Activated T-helper 17 cell treated with anti-CD3 and anti-CD28 coated beads, Interleukin-2, amount 50 U/mL, for 72 hours (primary cell): ENCODE results near the gene TMF1. TPM values are rescaled to one million over a fixed set of nuclear protein-coding genes. Genes with fewer than 3 reads are reported as not detected.

Experiments used
- ATAC-seq: fragments of 150-1000 bp; cut with Tn5 transposase; replicated peaks from 2 replicates; pipeline ENCODE4 v1.10.0; 2021; ENCODE audit warnings: mild to moderate bottlenecking, moderate library complexity
- H3K27ac Mint-ChIP-seq: one replicate; pipeline ENCODE4 v1.8.0; 2022; ENCODE audit warnings: mixed read lengths
- H3K27me3 Mint-ChIP-seq: one replicate; pipeline ENCODE4 v1.8.0; 2022; ENCODE audit warnings: mixed read lengths
- H3K36me3 Mint-ChIP-seq: one replicate; pipeline ENCODE4 v1.8.0; 2022; ENCODE audit warnings: low read depth, mild to moderate bottlenecking, mixed read lengths
- H3K4me1 Mint-ChIP-seq: one replicate; pipeline ENCODE4 v1.8.0; 2022; ENCODE audit warnings: mixed read lengths
- H3K4me3 Mint-ChIP-seq: one replicate; pipeline ENCODE4 v1.8.0; 2022; ENCODE audit warnings: mild to moderate bottlenecking, mixed read lengths
- H3K9me3 Mint-ChIP-seq: one replicate; pipeline ENCODE4 v1.8.0; 2022; ENCODE audit warnings: mixed read lengths
- total RNA-seq, 2 donors: library from RNA; stranded (reverse); gene quantifications; one replicate each; pipeline ENCODE4 v1.2.3, GENCODE V29; 2022

The TMF1 gene
- total RNA-seq, 2 donors from 2014 or later, result 42.6 to 84.7 TPM

DNA sequence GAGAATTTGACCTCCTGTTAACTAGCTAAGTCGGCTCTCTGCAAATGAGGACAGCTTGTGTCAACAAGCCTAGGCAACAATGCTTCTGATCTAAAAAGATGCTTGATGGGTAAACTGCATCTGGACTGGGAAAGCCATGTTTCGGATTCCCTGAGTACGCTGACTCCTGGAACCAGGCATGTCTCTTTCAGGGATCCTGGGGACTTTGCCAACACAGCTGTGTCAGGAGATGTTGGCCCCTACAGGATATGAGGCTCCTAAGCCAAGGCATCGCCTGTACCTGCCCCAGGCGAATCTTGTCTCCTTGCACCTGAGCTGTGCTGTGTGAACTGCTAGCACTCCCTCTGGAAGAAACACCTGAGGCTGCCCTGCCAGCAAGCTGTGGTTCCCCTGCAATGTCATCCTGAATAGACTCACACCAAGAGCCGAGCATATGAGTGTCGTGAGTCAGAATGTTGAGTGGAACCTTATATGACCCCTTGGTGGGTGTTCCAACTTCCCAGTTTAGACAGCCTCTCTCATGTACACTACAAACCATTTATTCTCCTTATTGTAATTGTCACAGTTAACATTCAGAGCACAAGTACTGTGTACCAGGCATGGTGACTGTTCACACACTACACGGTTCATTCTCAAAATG, 55.7 kb downstream of the TMF1 start:
- Mint-ChIP-seq H3K27me3 (no peaks in the 10 kb centered on the region), H3K27ac (peak overlapping the region; percentile 77), H3K4me1 (peaks cover 11% of the 10 kb centered on the region), H3K36me3 (peaks cover 94% of the 10 kb centered on the region), H3K9me3 (no peaks in the 10 kb centered on the region), H3K4me3 (peak overlapping the region; percentile 61)
- peak; percentile 76 for ATAC-seq

DNA sequence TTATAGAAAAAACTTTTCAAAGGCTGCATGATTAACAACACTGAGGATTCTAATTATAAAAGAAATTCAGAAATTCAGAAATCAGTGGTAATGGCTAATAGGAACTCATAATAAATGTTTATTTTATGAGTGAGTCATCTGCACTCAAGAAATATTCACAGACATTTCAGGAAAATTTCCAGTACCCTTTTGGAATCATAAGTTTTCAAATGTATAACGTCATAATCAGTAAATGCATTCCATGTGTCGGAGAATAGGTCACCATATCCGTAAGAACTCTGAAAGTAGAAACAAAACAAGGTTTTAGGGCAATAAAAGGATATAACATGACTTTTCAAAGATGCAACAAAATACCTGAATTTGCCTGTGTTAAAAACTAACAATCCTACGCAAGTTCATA, 63.4 kb downstream of the TMF1 start:
- no peaks in the 10 kb centered on the region for H3K27me3 Mint-ChIP-seq
- H3K4me3 Mint-ChIP-seq, result no peak overlapping the region
- H3K36me3 Mint-ChIP-seq, result peaks cover 85% of the 10 kb centered on the region
- peaks cover 12% of the 10 kb centered on the region for H3K4me1 Mint-ChIP-seq
- ATAC-seq, result no peak
- peaks cover 5% of the 10 kb centered on the region for H3K9me3 Mint-ChIP-seq
- no peak overlapping the region for H3K27ac Mint-ChIP-seq

DNA sequence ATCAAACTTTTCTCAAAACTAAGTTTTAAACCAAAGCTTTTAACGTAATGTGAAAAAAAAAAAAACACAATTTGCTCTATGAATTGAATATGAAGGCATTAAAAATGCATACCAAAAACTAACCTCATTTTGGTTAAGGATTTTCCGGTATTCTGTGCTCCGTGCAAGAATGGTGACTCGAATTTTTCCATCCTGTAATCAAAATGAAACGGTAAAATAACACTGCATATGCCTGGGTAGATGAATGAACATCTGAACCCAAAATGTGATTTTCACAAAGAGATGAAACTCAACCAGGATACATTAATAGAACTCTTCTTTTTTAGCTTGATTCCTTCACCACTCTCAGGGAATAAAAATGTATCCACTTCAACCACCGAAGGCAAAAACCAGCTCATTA, 64.8 kb downstream of the TMF1 start:
- ATAC-seq, result peak; percentile 60
- Mint-ChIP-seq H3K4me1 (peaks cover 12% of the 10 kb centered on the region), H3K36me3 (peaks cover 83% of the 10 kb centered on the region), H3K4me3 (no peak overlapping the region), H3K27ac (no peak overlapping the region), H3K9me3 (peaks cover 5% of the 10 kb centered on the region), H3K27me3 (no peaks in the 10 kb centered on the region)

DNA sequence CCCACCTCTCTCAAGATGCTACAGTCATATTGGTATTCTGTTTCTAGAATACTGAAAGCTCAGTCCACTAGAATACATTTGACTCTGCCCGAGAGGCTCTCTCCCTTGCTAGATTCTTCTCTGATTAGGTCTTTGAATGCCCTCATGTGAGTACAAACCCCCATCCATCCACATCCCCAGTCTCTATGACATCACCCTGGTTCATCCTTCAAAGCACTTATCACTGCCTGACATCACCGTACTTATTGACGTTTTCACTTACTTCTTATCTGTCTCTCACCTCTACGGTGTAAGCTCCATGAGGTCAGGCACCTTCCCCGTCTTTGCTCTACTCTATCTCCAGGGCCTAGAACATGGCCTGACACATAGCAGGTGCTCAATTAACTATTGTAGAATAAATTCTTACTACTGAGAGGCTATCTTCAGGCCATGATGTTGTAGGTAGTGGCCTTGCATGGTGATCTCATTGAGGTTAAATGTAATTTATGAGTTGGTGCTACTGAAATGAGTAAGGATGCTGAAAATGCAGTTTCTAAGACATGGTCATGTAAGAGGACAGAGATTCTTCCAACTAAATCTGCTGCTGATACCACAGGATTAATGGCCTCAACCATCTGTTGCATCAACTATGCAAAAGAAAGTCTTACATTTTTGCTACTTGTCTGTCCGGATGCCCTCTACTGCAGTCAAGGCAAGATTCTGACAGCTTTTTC, 65.5 kb downstream of the TMF1 start:
- H3K9me3 Mint-ChIP-seq, result peaks cover 5% of the 10 kb centered on the region
- peak overlapping the region; percentile 74 for H3K27ac Mint-ChIP-seq
- no peak overlapping the region for H3K4me3 Mint-ChIP-seq
- peak; percentile 84 for ATAC-seq
- H3K36me3 Mint-ChIP-seq, result peaks cover 83% of the 10 kb centered on the region
- H3K4me1 Mint-ChIP-seq, result peaks cover 12% of the 10 kb centered on the region
- no peaks in the 10 kb centered on the region for H3K27me3 Mint-ChIP-seq

DNA sequence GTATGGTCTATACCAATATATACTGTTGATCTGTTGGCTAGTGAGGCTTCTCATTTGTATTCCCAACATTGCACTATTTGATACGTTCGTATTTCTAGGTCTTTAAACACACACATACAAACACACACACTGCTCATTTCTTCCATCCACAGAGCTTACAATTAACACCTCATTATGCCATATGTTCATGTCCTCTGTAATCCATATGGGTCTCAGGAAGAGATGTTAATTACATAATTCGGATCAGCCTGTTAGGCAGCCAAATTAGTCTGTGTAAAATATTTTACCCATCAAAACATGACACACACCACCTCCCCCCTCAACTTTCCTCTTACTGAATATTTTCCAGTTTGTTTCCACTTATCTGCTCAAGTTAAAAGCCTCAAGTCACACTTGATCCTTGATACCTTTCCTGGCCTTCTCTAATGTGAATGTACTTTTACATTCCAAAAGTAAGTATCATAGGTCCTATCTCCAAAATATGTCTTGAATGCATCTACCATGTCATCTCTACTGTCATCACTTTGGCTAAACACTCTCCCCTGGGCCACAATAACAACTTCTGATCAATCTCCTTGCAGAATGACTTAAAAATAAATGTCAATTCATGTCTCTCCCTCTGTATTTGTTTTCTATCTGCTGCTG, 66.9 kb downstream of the TMF1 start:
- Mint-ChIP-seq H3K27me3 (no peaks in the 10 kb centered on the region), H3K4me1 (peaks cover 12% of the 10 kb centered on the region), H3K36me3 (peaks cover 88% of the 10 kb centered on the region)

DNA sequence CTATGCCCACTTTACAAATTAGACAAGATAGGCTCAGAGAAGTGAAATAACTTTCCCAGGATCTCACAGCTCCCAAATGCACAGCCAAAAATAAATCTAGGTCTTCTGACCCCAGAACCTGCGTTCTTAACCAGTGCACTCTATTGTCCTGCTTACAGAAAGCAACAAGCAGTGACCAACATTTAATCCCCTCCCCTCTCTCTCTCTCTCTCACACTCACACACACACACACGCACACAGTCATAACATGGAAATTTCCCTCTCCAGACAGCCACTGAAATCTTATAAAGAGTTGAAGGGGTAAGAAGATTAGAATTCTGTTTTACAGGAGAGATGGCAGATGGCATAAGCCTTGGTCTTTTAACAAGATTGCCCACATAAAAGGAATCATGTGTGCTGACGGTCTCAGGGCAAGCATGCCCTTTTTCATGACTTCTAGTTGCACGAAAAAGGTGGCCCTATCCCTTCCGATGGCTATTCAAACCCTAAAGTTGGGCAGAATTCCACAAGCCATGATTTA, 68.1 kb downstream of the TMF1 start:
- peaks cover 5% of the 10 kb centered on the region for H3K9me3 Mint-ChIP-seq
- ATAC-seq, result no peak
- no peak overlapping the region for H3K4me3 Mint-ChIP-seq
- peaks cover 96% of the 10 kb centered on the region for H3K36me3 Mint-ChIP-seq
- H3K27ac Mint-ChIP-seq, result no peak overlapping the region
- peaks cover 12% of the 10 kb centered on the region for H3K4me1 Mint-ChIP-seq
- H3K27me3 Mint-ChIP-seq, result no peaks in the 10 kb centered on the region

More for the DNA sequence above, 66.9 kb downstream of the TMF1 start:
- ATAC-seq, result no peak
- H3K27ac Mint-ChIP-seq, result peak overlapping the region; percentile 3
- H3K4me3 Mint-ChIP-seq, result no peak overlapping the region
- H3K9me3 Mint-ChIP-seq, result peaks cover 5% of the 10 kb centered on the region

DNA sequence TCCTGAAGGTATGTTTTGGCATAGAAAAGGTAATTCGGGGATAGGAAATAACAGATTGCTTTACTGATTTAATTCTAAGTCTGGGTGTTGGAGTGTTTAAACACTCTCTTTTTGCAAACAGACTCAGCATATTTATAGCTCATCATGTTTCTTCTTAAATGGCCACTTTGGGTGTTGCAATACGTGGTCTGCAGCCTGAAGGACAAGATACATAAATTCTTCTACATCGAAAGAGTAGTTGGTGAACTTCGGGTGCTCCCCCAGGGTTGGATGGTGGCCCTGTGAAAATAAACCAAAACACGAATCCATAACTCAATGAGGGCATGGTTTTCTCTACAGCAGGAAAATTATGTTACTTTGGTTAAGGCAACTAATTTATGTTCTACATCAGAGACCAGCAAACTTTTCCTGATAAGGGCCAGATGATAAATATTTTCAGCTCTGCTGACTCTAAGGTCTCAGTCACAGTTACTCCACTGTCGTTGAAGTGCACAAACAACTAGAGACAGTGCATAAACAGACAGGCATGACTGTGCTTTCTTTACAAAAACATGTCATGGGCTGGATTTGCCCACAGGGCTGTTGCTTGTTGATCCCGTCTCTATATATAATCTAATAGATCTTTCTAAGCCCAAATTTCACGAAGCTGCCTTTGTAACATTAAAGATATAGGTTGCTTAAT, 74.5 kb downstream of the TMF1 start:
- no peak overlapping the region for H3K27ac Mint-ChIP-seq
- no peaks in the 10 kb centered on the region for H3K27me3 Mint-ChIP-seq
- no peaks in the 10 kb centered on the region for H3K4me1 Mint-ChIP-seq
- H3K9me3 Mint-ChIP-seq, result no peaks in the 10 kb centered on the region
- H3K36me3 Mint-ChIP-seq, result peaks cover 59% of the 10 kb centered on the region
- H3K4me3 Mint-ChIP-seq, result no peak overlapping the region
- no peak for ATAC-seq

DNA sequence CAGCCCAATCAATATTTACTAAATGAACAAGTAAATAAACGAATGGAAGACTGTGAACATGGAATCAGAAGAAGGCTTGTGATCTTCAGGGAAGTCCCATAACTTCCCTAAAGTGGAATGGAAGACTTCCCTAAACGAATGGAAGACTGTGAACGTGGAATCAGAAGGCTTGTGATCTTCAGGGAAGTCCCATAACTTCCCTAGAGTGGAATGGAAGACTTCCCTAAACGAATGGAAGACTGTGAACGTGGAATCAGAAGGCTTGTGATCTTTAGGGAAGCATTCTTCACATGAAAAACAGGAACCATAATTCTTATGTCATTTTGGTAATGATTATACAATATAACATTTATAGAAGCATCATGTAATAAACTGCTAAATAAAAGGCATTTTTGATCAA, 77.4 kb downstream of the TMF1 start:
- Mint-ChIP-seq H3K27ac (no peak overlapping the region), H3K36me3 (peaks cover 30% of the 10 kb centered on the region), H3K4me1 (no peaks in the 10 kb centered on the region), H3K27me3 (peaks cover 5% of the 10 kb centered on the region), H3K4me3 (no peak overlapping the region), H3K9me3 (no peaks in the 10 kb centered on the region)
- ATAC-seq, result no peak

DNA sequence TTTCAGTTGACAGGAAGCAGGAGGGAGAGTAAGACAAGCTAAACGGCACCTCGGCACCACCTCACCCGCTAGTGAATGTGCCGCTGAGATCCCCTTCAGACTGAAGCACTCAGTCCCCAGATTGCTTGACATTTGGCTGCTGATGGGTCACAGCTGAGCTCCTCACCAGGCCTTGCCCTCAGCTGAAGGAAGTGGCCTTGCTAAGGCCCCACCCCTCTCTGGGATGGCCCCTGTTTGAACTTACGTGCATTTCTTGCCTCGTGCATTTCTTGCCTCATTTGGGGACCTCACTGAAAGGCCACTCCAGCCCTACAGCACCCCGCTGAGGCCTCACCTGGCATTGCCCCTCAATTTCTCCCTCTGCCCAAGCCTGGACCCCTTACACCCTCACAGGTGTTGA, 78.5 kb downstream of the TMF1 start:
- Mint-ChIP-seq H3K4me3 (no peak overlapping the region), H3K9me3 (no peaks in the 10 kb centered on the region), H3K27ac (no peak overlapping the region), H3K36me3 (peaks cover 20% of the 10 kb centered on the region), H3K27me3 (peaks cover 12% of the 10 kb centered on the region), H3K4me1 (no peaks in the 10 kb centered on the region)
- ATAC-seq, result no peak

DNA sequence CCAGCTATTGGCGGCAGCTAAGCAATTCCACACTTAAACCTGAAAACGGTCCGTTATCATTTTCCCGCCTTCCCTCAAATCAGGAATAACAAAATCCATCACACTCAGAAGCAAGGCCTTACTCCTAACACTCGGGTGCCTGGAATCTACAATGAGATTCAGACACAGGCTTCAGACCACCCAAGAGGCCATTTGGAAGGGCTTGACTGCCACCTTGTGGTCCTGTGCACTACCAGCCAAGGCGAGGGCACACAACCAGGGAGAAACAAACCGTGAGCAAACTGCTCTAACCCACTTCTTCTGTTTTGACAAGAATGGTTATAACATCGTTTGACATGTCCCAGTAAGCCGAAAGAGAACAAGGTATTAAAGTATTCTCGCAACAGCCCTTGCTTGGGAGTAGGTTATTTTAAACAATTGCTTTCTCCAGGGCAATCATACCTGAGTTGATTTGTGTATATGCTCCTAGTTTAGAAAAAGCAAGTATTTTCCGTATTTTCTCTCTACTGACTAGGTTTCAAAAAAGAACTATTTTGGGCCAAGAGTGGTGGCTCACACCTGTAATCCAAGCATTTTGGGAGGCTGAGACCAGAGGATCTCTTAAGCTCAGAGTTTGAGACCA, 79.7 kb downstream of the TMF1 start:
- H3K4me3 Mint-ChIP-seq, result no peak overlapping the region
- H3K9me3 Mint-ChIP-seq, result no peaks in the 10 kb centered on the region
- ATAC-seq, result peak; percentile 48
- no peak overlapping the region for H3K27ac Mint-ChIP-seq
- no peaks in the 10 kb centered on the region for H3K4me1 Mint-ChIP-seq
- H3K36me3 Mint-ChIP-seq, result peaks cover 8% of the 10 kb centered on the region
- H3K27me3 Mint-ChIP-seq, result peaks cover 16% of the 10 kb centered on the region

Other genes starting within 250 kb of the TMF1 start
- not detected for gene TAFA4, start 119.8 kb downstream of the TMF1 start, total RNA-seq
- 10 to 100 TPM; 15.5 to 24.4 TPM for gene EOGT, start 38.6 kb downstream of the TMF1 start, total RNA-seq
- 10 to 100 TPM; 68.0 to 95.2 TPM for gene UBA3, start 28.0 kb upstream of the TMF1 start, total RNA-seq
- gene ARL6IP5, start 32.6 kb upstream of the TMF1 start, total RNA-seq, result 100 to 1,000 TPM; 109 to 172 TPM
- gene LMOD3, start 70.3 kb upstream of the TMF1 start, total RNA-seq, result not detected